GM11168 (cell line): ENCODE measurements around the gene RBM39.
"Not testable (repeated sequence)": the region's sequence is repeated elsewhere in the genome, so short reads cannot be mapped to it uniquely, and the experiment has no call there.

Experiments used
- in situ Hi-C: fragments of 300-500 bp; cut with MboI; formaldehyde crosslinking; loops from one replicate; pipeline ENCODE4 v1.12.0; 2022; ENCODE audit warnings: low sequenced_read_pairs; ENCODE audit not compliant: unreplicated experiment

Gene RBM39

GRCh38 chr20:35729836-35730582, 12.1 kb downstream of the RBM39 start:
- in situ Hi-C loops, result no loop called here

GRCh38 chr20:35729283-35729807, 12.7 kb downstream of the RBM39 start:
- in situ Hi-C loops, result no loop called here

DNA sequence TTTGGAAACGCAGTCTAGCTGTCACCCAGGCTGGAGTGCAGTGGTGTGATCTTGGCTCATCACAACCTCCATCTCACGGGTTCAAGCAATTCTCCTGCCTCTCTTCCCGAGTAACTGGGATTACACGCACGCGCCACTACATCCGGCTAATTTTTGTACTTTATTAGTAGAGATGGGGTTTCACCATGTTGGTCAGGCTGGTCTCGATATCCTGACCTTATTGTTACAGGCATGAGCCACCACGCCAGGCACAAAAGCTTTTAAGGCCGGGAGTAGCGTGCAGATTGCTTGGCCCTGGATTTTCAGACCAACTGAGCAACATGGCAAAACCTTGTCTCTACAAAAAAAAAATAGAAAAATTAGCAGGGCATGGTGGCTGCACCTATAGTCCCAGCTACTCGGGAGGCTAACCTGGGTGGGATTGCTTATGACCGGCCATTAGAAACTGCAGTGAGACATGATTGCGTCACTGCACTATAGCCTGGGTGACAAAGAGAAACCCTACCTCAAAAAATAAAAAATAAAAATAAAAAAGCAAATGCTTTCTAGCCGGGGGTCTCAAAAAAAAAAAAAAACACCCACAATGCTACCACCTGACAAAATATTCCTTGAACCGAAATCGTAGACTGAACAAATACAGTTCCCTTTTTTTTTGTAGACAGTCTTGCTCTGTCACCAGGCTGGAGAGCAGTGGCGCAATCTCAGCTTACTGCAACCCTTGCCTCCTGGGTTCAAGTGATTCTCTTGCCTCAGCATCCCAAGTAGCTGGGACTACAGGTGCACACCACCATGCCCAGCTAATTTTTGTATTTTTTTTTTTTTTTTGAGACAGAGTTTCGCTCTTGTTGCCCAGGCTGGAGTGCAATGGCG, 15.0 kb downstream of the RBM39 start:
- in situ Hi-C loops, result no loop called here

GRCh38 chr20:35724321-35725230, 17.5 kb downstream of the RBM39 start:
- in situ Hi-C loops, result no loop called here

GRCh38 chr20:35723652-35724320, 18.3 kb downstream of the RBM39 start:
- in situ Hi-C loops, result not testable (repeated sequence)

GRCh38 chr20:35723275-35723639, 18.8 kb downstream of the RBM39 start:
- in situ Hi-C loops, result not testable (repeated sequence)

DNA sequence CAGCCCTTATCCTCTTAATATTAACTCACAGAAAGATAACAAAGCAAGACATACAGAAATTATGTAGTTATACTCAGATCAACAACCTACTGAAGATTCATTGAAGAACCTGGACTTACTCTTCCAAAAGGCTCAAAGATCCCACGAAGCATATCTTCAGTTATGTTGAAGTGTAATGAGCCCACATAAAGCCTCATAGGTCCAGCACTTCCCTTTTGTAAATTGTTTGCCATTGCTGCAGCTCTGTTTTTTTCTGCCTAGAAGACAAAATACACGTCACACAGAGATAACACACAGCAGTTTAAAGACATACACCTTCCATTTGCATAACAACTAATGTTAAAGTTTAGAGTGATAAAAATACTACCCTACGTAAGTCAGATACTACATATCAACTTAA, 20.4 kb downstream of the RBM39 start:
- in situ Hi-C loops, result no loop called here

DNA sequence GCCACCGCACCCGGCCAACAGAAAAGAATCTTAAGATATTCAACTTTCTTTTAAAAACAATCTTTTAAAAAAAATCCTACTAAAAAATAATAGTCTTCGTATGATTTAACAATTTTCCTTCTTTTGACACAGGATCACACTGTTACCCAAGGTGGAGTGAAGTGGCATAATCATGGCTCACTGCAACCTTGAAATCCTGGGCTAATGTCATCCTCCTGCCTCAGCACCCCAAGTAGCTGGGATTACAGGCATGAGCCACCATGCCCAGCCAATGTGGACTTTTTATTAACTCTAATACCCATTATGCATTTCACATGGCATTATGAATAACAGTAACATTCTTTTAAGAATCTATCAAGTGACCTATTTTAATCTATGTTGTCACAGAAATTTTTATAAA, 20.8 kb downstream of the RBM39 start:
- in situ Hi-C loops, result no loop called here

- in situ Hi-C loops, result no loop called here
Measured at GRCh38 chr20:35720165-35721123, 21.6 kb downstream of the RBM39 start.

GRCh38 chr20:35719717-35720116, 22.3 kb downstream of the RBM39 start:
- in situ Hi-C loops, result no loop called here

- in situ Hi-C loops, result no loop called here
Measured at GRCh38 chr20:35718972-35719635, 23.0 kb downstream of the RBM39 start.

GRCh38 chr20:35718321-35718720, 23.7 kb downstream of the RBM39 start:
- in situ Hi-C loops, result not testable (repeated sequence)

DNA sequence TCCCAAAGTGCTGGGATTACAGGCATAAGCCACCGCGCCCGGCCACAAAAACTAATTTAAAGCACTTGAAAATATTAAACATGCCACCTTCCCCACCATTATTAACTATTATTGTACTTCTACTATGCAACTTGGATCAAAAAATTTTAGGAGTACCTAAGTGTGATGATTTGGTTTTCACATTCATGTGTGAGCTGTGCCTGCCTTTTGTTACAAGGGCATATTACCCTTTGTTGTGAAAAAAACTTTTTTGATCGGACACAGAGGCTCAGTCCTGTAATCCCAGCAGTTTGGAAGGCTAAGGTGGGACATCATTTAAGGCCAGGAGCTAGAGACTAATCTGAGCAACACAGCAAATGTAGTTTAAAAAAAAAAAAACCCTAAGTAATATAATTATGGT, 25.7 kb downstream of the RBM39 start:
- in situ Hi-C loops, result no loop called here

DNA sequence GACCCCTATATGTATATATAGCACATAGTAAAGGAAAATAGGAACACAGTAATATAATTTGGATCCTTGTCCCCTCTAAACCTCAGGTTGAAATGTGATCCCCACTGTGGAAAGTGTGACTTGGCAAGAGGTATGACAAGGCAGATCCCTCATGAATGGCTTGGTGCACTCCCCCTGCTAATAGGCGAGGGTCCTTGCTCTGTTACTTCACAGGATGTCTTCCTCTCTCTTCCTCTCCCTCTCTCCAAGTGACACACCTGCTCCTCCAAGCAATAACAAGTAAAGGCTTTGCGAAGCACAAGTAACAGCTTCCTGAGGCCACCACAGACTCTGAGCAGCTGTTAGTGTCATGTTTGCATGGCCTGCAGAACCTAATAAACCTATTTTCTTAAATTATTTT, 26.4 kb downstream of the RBM39 start:
- in situ Hi-C loops, result no loop called here

- in situ Hi-C loops, result no loop called here
Measured at GRCh38 chr20:35714127-35714526, 27.9 kb downstream of the RBM39 start.

- in situ Hi-C loops, result not testable (repeated sequence)
Measured at GRCh38 chr20:35713120-35713519, 28.9 kb downstream of the RBM39 start.

DNA sequence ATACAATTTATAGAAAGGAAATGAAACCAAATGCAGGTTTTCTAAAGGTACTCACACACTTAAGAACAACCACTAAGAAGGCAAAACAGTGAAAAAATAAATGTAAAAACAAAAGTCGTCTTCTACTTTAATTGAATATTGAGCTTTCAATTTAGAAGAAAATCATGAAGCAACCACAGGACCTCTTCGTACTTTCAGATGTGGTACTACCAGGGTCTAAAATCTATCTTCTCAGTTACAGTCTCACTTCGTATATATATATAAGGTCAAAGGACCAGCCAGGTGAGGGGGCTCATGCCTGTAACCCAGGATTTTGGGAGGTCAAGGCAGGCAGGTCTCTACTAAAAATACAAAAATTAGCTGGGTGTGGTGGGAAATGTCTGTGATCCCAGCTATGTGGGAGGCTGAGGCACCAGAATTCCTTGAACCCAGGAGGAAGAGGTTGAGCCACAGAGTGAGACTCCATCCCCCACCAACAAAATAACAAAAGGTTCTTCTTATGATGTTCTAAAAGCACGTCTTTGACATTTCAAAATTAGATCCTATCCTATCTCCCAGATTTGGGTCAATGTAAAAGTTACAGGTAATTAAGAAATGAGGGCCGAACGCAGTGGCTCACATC, 30.4 kb downstream of the RBM39 start:
- in situ Hi-C loops, result no loop called here
